ENCODE results near the gene BAHCC1. TPM values are rescaled to one million over a fixed set of nuclear protein-coding genes. Genes with fewer than 3 reads are reported as not detected.
A peak's percentile ranks its signal among the peaks of the same experiment; 100 is the strongest.

Gene BAHCC1
- total RNA-seq, 1 experiment from 2014 or later: 74.2 TPM

- no peak for TF ChIP-seq CTCF (conservative IDR thresholded peaks at IDR 0.05; ENCODE audit: low read depth, low read length)
- no peak for TF ChIP-seq EZH2 (IDR thresholded peaks at IDR 0.05; ENCODE audit: borderline replicate concordance, low read depth, low read length, poor library complexity, severe bottlenecking)
- POLR2A ChIA-PET (ENCODE audit: low non-redundant PET): no interaction called here
These were observed 62.1 kb downstream of the BAHCC1 start for GRCh38 chr17:81457401-81457800.

DNA sequence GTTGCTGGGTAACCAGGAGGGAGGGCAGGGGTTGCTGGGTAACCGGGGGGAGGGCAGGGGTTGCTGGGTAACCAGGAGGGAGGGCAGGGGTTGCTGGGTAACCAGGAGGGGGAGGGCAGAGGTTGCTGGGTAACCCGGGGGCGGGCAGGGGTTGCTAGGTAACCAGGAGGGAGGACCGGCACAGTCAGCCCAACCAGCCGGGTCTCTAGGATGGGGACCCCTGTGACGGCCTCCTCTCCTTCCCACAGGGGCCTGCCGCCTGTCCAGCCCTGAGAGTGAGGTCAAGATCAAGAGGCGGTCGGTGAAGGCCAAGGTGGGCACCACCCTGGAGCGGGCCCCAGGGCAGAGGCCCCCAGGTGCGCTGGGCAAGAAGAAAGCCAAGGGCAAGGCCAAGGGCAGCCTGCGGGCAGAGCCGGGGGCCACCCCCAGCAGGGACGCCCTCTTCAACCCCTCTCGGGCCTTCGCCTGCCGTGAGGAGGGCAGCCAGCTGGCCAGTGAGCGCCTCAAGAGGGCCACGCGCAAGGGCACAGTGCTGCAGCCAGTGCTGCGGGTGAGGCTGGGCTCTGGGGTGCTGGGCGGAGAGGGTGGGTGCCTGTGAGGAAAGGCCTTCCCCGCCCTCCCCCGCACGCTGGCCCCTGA, 62.8 kb downstream of the BAHCC1 start:
- ChIA-PET POLR2A (ENCODE audit: low non-redundant PET) (no interaction called here), CTCF (no interaction called here)
- peaks cover 29% of the 10 kb centered on the region for H3K36me3 ChIP-seq (ENCODE audit: insufficient read depth, low read length, poor library complexity, severe bottlenecking)
- intact Hi-C loops (cut with micrococcal nuclease; ENCODE audit: unreplicated experiment): no loop called here
- DNase-seq (ENCODE audit: low spot score): no peak
- no peaks in the 10 kb centered on the region for H3K4me1 ChIP-seq (ENCODE audit: insufficient read depth, low read length, poor library complexity, severe bottlenecking)
- BruUV-seq (replicated peaks): no TSS peak
- H3K27ac ChIP-seq (ENCODE audit: low read depth, low read length, poor library complexity, severe bottlenecking): no peak overlapping the region
- H3K9me3 ChIP-seq (ENCODE audit: low read depth, low read length, poor library complexity, severe bottlenecking): no peaks in the 10 kb centered on the region
- H3K27me3 ChIP-seq (replicated peaks; ENCODE audit: insufficient read depth, low read depth, low read length, poor library complexity): no peaks in the 10 kb centered on the region
- H3K4me3 ChIP-seq (ENCODE audit: low read depth, low read length, poor library complexity, severe bottlenecking): no peak overlapping the region
- TF ChIP-seq CTCF (conservative IDR thresholded peaks at IDR 0.05; ENCODE audit: low read depth, low read length) (no peak), EZH2 (IDR thresholded peaks at IDR 0.05; ENCODE audit: borderline replicate concordance, low read depth, low read length, poor library complexity, severe bottlenecking) (no peak)

More at GRCh38 chr17:81457401-81457800, 62.1 kb downstream of the BAHCC1 start:
- no peak for DNase-seq (ENCODE audit: low spot score)
- CTCF ChIA-PET: no interaction called here
- Histone ChIP-seq H3K27ac (ENCODE audit: low read depth, low read length, poor library complexity, severe bottlenecking) (no peak overlapping the region), H3K4me1 (ENCODE audit: insufficient read depth, low read length, poor library complexity, severe bottlenecking) (peaks cover 5% of the 10 kb centered on the region), H3K27me3 (replicated peaks; ENCODE audit: insufficient read depth, low read depth, low read length, poor library complexity) (no peaks in the 10 kb centered on the region), H3K36me3 (ENCODE audit: insufficient read depth, low read length, poor library complexity, severe bottlenecking) (peaks cover 31% of the 10 kb centered on the region), H3K9me3 (ENCODE audit: low read depth, low read length, poor library complexity, severe bottlenecking) (no peaks in the 10 kb centered on the region), H3K4me3 (ENCODE audit: low read depth, low read length, poor library complexity, severe bottlenecking) (no peak overlapping the region)
- no TSS peak for BruUV-seq (replicated peaks)
- intact Hi-C loops (cut with micrococcal nuclease; ENCODE audit: unreplicated experiment): no loop called here

- no peaks in the 10 kb centered on the region for H3K9me3 ChIP-seq (ENCODE audit: low read depth, low read length, poor library complexity, severe bottlenecking)
- H3K36me3 ChIP-seq (ENCODE audit: insufficient read depth, low read length, poor library complexity, severe bottlenecking): peaks cover 31% of the 10 kb centered on the region
- DNase-seq (ENCODE audit: low spot score): no peak
- H3K4me3 ChIP-seq (ENCODE audit: low read depth, low read length, poor library complexity, severe bottlenecking): no peak overlapping the region
- intact Hi-C loops (cut with micrococcal nuclease; ENCODE audit: unreplicated experiment): no loop called here
- H3K4me1 ChIP-seq (ENCODE audit: insufficient read depth, low read length, poor library complexity, severe bottlenecking): no peaks in the 10 kb centered on the region
- TF ChIP-seq EZH2 (IDR thresholded peaks at IDR 0.05; ENCODE audit: borderline replicate concordance, low read depth, low read length, poor library complexity, severe bottlenecking) (no peak), CTCF (conservative IDR thresholded peaks at IDR 0.05; ENCODE audit: low read depth, low read length) (no peak)
- no peak overlapping the region for H3K27ac ChIP-seq (ENCODE audit: low read depth, low read length, poor library complexity, severe bottlenecking)
- POLR2A ChIA-PET (ENCODE audit: low non-redundant PET): no interaction called here
- CTCF ChIA-PET: no interaction called here
- H3K27me3 ChIP-seq (replicated peaks; ENCODE audit: insufficient read depth, low read depth, low read length, poor library complexity): no peaks in the 10 kb centered on the region
- TSS peak; percentile 36 for BruUV-seq (replicated peaks)
These were observed 63.4 kb downstream of the BAHCC1 start for GRCh38 chr17:81458628-81459027.
